ENCODE measurements around the gene RPS6KA2.

The RPS6KA2 gene

GRCh38 chr6:166656230-166657151, 29.4 kb upstream of the RPS6KA2 start:
- no peak for DNase-seq (ENCODE audit: low read depth)

- no peak for DNase-seq (ENCODE audit: low read depth)
These were observed 28.7 kb upstream of the RPS6KA2 start for GRCh38 chr6:166655713-166656229.

DNA sequence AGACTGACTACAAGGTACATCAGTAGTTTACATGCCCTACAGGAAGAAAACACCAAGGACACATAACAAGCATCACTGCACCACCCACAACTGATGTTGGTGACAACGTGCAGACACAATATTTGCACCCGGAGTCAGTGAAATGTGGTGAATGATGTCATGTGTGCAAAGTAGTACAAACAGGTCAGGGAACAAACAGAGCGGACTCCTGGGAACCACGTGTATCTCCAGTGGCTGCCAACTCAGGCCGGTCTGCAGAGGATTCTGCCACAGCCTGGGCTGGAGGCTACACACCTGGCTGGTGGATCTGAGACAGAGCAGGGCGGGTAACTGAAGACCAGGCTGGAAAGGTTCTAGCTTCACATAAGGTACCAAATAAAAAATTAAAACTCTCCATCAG, 28.2 kb upstream of the RPS6KA2 start:
- DNase-seq (ENCODE audit: low read depth) = no peak

GRCh38 chr6:166654573-166654972, 27.5 kb upstream of the RPS6KA2 start:
- DNase-seq (ENCODE audit: low read depth) = no peak

GRCh38 chr6:166653639-166653941, 26.5 kb upstream of the RPS6KA2 start:
- no peak for DNase-seq (ENCODE audit: low read depth)

DNA sequence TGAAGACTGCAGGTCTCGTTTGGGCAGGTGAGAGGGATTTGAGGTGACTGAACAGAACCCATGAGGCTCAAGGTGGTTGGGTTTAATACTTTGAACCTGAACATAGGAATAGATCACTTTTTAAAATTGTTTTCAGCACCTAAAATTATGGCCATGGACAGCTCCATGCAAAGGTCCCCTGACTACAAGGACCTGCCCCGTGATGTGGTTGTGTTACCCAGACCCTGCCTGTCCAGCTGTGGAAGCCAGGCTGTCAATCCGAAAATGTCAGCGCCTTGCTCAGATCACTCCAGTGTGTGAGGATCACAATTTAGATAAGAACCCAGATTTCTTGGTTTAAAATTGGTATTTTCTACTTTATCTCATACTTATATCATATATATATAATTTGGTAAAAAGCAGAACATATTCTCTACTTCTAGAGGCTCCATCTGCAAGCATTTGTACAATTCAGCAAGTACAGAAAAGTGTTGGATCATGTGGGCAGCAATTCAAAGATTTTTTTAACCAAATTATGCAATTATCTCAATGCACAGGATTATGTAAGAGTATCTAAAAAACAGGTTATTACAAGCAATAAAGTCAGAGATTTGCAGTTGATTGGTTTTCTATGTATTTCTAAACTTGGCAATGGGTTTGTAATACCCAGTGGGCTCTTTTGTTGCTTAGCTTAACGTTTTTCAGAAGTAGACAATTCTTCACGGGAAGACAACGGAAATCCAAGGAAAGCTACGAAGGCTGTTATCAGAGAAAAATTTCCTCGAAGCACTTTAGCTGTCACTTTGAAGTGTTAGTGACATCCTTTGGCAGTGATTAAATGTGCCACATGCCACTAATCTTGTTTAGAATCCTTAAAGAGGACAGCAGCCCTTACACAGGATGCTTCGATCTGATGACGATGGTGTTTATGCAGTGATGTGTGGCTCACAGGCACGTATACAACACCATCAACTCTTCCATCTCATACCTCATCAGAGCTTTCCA, 24.1 kb upstream of the RPS6KA2 start:
- no peak for DNase-seq (ENCODE audit: low read depth)

DNA sequence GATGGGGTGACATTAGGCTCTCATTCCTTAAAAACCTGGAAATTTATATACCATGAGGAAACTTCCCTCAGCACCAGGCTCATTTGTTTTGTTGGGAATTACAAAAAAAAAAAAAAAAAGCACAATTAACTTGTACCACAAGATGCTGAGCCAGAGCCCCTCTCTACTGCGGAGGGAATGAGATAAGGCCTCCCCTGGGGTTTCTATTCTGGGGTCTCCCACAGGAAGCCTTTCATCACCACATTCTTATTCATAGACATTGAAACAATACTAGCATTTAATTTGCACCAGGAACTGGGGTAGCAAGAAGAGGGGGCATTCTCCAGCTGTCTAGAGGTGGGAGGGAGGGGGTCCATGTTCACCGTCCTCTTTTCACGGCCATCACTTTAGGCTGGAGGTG, 23.0 kb upstream of the RPS6KA2 start:
- no peak for DNase-seq (ENCODE audit: low read depth)

DNA sequence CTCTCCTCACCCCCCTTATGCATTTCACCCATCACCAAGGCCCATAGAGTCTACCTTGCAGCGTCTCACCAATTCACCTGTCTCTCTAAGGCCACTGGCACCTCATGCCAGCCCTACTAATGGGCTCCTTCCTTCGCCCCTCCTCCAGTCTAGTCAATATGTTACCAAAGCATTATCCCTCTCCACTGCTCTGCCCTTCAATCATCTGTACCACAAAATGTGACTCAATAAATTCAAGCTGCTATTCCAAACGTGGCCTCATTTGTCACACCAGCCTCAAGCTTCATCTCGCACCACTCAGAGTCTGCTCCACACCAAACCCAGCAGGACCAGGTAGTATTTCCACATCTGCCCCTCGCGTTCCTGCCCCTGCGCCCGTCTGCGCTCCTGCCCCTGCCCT, 21.8 kb upstream of the RPS6KA2 start:
- no peak for DNase-seq (ENCODE audit: low read depth)

DNA sequence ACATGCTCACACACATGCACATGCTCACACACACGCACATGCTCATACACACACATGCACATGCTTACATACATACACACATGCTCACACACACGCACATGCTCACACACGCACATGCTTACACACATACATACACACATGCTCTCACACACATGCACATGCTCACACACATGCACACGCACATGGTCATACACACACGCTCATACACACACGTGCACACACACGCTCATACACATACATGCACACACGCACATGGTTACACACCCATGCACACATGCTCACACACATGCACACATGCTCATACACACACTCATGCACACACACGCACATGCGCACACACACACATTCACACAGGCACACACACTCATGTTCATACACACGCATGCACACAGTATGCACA, 20.8 kb upstream of the RPS6KA2 start:
- no peak for DNase-seq (ENCODE audit: low read depth)

DNA sequence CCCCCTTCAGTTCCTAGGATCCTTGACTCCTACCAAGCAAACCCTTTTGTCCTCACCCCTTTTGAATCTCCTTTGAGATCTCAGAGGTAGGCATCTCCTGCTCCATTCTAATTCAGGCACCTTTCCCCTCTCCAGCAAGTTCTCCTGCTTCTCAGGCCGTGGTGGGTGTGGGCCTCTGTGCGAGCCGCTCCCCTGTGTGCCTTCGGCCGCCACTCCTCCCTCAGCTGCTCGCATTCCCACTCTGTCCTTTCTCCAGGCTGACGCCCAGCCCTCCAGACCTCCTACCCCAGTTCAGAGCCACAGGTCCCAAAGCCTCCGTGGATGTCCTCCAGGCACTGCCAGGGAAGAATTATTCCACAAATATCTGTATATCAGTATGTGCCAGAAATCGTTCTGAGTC, 19.7 kb upstream of the RPS6KA2 start:
- no peak for DNase-seq (ENCODE audit: low read depth)

DNA sequence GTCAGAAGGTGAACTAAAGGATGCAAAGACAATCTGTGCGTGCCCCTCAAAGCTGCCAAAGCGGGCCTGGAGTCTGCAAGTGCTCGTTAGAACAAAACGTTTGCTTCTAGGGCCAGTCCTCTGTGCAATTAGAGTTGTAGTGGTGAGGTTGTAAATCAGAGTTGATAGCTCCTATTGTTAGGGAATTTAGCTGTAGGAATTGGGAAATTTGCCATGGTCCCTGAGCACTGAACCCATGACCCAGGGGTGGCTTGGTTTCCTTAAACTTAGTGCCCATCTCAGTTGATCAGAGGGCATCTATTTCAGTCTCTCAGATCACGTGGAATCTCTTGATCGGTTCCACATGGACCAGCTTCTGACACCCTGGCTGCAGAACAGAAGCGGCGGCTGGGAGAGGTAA, 18.8 kb upstream of the RPS6KA2 start:
- no peak for DNase-seq (ENCODE audit: low read depth)

DNA sequence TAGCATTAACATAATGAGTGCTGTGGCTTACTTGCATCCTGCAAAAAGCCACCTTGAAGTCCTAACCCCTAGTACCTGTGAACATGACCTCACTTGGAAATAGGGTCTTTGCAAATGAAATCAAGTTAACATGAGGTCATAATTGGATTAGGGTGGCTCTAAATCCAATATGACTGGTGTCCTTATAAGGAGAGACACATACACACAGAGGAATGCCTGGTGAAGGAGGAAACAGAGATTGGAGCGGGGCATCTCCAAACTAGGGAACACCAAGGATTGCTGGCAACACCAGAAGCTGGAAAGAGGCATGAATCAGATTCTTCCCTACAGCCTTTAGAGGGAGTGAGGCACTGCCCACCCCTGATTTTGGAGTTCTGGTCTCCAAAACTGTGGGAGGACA, 17.6 kb upstream of the RPS6KA2 start:
- DNase-seq (ENCODE audit: low read depth) = no peak

DNA sequence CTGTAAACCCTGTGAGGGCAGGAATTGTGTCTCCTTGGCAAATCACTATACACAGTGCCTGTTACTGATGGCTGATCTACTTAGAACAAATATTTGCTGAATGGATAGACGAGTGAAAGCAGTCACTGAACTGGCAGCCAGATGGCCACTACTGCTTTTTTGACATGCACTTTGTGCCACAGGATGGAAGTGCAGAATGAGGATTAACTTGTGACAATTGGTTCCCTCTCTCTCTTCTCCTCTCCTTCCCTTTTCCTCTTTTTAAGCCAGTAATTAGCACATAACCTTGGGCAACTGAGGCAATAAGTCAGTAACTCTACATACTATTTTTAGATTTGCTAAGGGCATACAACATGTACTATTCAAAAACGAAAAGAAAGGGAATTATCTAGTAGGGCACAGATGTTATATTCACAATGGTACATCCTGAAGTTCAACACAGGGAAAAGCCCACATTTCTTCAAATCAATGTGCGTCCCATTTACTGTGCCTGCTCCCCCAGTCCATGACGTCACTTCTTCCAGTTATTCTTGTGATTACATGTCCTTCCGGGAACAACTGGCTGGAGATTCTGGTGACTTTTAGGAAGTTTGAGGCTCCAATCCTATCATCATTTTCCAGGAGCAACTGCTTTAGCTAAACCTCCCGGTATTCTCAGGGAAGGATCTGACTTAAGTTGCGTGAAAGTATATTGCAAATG, 17.0 kb upstream of the RPS6KA2 start:
- no peak for DNase-seq (ENCODE audit: low read depth)

GRCh38 chr6:166642646-166643045, 15.6 kb upstream of the RPS6KA2 start:
- no peak for DNase-seq (ENCODE audit: low read depth)

DNA sequence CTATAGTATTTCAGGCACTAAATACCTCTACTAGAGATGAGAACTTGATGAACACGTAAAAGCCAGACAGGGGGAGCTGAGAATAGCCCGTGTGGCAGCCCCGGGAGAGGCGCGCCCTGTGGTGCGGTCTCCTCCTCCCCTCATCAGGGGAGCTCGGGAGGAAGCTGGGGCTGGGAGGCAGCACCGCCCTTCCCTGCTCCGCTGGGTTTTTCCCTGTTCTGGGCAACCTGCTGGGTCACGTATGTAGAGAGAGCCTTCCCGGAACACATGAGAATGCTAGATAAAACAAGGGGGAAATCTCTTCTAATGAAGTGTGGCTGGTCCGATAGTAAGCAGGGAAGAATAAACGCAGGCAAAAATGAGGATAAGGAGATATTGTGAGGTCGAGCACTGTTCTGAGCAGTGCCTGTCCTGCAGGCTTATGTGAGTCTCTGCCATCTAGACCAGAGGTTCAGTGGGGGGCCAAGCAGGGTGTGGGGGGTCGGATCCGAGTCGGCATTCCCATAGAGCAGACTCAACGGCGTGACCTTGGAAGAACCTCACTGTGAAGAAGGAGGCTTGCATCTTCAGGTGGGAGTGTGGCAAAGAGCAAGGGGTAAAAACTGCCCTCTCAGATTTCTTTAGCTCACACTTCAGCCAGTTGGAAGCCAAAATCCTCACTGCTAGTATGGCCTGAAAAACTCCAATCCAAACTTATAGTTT, 13.4 kb upstream of the RPS6KA2 start:
- DNase-seq (ENCODE audit: low read depth) = no peak

DNA sequence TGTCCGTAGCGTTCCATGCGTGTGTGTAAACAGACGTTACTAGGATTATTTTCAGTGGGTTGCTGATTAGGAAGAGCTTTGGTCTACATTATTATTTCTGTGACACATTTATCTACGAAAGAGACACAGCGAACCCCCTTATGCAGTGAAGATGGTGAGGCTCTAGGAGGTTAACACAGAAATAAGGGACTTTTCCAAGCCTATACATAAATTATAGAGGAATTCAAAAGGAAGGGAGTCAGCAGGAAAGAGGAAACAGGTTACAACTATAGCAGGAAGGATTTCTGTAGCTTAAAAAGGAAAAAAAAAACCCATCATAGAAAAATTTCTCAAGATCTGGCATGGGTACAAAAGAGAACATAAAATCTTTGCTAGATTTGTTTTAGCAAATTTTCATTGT, 12.9 kb upstream of the RPS6KA2 start:
- DNase-seq (ENCODE audit: low read depth) = no peak

DNA sequence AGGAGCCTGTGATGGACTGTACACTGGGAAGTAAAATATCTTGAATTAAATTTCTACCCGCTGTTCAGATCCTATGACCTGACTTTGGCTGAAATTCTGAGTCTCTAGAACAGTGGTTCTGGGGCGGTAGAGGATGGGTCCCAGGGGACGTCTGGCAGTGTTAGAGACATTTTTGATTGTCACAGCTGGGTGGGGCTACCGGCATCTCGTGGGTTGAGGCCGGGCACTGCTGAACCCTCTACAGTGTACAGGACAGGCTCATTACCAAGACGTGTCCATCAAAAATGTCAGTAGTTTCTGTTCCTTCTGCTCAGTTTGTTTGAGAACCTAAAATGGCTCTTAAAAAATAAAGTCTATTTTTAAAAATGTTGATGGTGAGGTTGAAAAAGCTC, 11.5 kb upstream of the RPS6KA2 start:
- no peak for DNase-seq (ENCODE audit: low read depth)

GRCh38 chr6:166637812-166638572, 10.9 kb upstream of the RPS6KA2 start:
- no peak for DNase-seq (ENCODE audit: low read depth)

GRCh38 chr6:166636934-166637333, 9.9 kb upstream of the RPS6KA2 start:
- DNase-seq (ENCODE audit: low read depth) = no peak

DNA sequence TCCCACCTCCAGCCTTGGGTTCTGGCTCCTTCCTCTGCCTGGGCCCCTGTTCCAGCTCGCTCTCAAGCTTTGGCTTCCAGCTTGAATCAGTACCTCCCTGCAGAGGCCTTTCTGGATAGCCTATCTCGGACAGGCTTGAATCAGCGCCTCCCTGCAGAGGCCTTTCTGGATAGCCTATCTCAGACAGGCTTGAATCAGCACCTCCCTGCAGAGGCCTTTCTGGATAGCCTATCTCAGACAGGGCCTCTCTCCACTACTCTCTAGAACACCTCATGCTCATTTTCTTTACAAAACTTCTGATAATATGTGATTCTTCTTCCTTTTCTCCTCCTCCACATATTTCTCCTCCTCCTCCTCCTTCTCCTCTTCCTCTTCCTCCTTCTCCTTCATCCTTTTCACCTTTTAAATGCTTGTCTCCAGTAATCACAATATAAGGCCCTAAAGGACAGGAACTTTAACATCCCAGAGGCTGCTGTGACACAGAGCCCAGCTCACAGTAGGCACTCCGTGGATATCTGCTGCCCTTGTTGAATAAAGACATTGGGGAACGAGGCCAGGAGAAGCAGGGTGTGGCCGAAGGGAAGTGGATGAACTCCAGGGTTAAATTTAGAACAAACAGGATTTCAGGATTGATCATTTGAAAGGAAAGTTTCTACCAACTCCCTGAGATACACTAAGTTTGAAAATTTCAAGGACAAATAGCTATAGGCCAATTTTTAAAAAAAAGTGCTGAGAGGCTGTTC, 9.3 kb upstream of the RPS6KA2 start:
- no peak for DNase-seq (ENCODE audit: low read depth)
